K562 (cell line): ENCODE data around the gene SLC17A2. TPM values are rescaled to one million over a fixed set of nuclear protein-coding genes. Genes with fewer than 3 reads are reported as not detected.

ENCODE experiments used
- ATAC-seq: fragments of 200-7000 bp; cut with Tn5 transposase; 3 replicates; pipeline ENCODE4 v1.9.1; 2020; ENCODE audit warnings: moderate library complexity
- BruUV-seq: library from RNA; stranded (reverse); fragments of 400-500 nt; replicated peaks from 2 replicates; lab custom pipeline; 2021; lab: Mats Ljungman, UMichigan
- CTCF ChIA-PET: fragments of 300-600 bp; formaldehyde crosslinking; extraction: SDS; loops from one replicate; lab custom pipeline; 2021; ENCODE audit warnings: low intra/inter-chr PET ratio; lab: Yijun Ruan, JAX
- POLR2A ChIA-PET: fragments of 300-600, 350-650 bp; sonication (Branson Sonifier 250); formaldehyde crosslinking; extraction: SDS; loops from one replicate; lab custom pipeline; 2021; ENCODE audit warnings: antibody characterized with exemption, inconsistent platforms; lab: Yijun Ruan, JAX
- DNase-seq, 4 experiments: peaks; one replicate each; pipeline versions ENCODE4 v3.0.0 to v3.0.0-alpha.2; 2011 to 2018; ENCODE audit warnings: low spot score in 3 of 4, mixed read lengths in 3 of 4; ENCODE audit errors: extremely low read depth in 1 of 4
- FAIRE-seq: peaks from 2 replicates; lab custom pipeline; 2011; peaks lifted over from hg19 to GRCh38; lab: Jason Lieb, UNC
- H2AFZ ChIP-seq: 2 replicates; pipeline ENCODE4 v1.6.0; 2011; ENCODE audit warnings: low read depth, low read length, control low read depth, inconsistent platforms
- H3K27ac ChIP-seq: fragments of 200-600 bp; 3 replicates; pipeline ENCODE4 v1.8.0; 2011; ENCODE audit warnings: low read depth, mild to moderate bottlenecking, control low read depth, inconsistent platforms, low read length, moderate library complexity, mixed read lengths; ENCODE audit errors: extremely low read depth
- H3K27me3 ChIP-seq, 2 experiments: fragments of 300-600 bp in 1 of 2; 2 replicates in 1 of 2; 3 replicates in 1 of 2; pipeline versions ENCODE4 v1.6.0 to v1.8.0; 2011; ENCODE audit warnings: inconsistent platforms in 2 of 2, low read length in 2 of 2, mild to moderate bottlenecking in 1 of 2, mixed read lengths in 1 of 2, moderate library complexity in 1 of 2; ENCODE audit not compliant: control insufficient read depth in 2 of 2, insufficient read depth in 2 of 2
- H3K36me3 ChIP-seq: fragments of 300-600 bp; 3 replicates; pipeline ENCODE4 v1.8.0; 2011; ENCODE audit warnings: mild to moderate bottlenecking, low read length, inconsistent platforms; ENCODE audit not compliant: control insufficient read depth, insufficient read depth
- H3K4me1 ChIP-seq, 2 experiments: fragments of 200-600 bp in 1 of 2; replicated peaks in 1 of 2; 2 replicates in 1 of 2; 3 replicates in 1 of 2; pipeline versions ENCODE4 v1.5.1 to v1.8.0; 2011; ENCODE audit warnings: inconsistent platforms in 2 of 2, low read length in 2 of 2, mild to moderate bottlenecking in 1 of 2, mixed read lengths in 1 of 2, moderate library complexity in 1 of 2; ENCODE audit not compliant: control insufficient read depth in 2 of 2, insufficient read depth in 2 of 2
- H3K4me2 ChIP-seq: 2 replicates; pipeline ENCODE4 v1.6.1; 2011; ENCODE audit warnings: low read length, control low read depth, inconsistent platforms, mixed read lengths; ENCODE audit not compliant: insufficient read depth
- H3K4me3 ChIP-seq: fragments of 200-600 bp; sonication (generic), shearing (Covaris generic); 2 replicates; pipeline ENCODE4 v1.5.1; 2016; ENCODE audit warnings: control low read depth, inconsistent platforms
- H3K79me2 ChIP-seq: fragments of 200-600 bp; 3 replicates; pipeline ENCODE4 v1.8.0; 2011; ENCODE audit warnings: low read length, inconsistent platforms; ENCODE audit not compliant: control insufficient read depth, insufficient read depth
- H3K9ac ChIP-seq, 2 experiments: 2 replicates each; pipeline versions ENCODE4 v1.6.0 to v1.6.1; 2011; ENCODE audit warnings: low read depth in 2 of 2, low read length in 2 of 2, control low read depth in 1 of 2, inconsistent platforms in 1 of 2, mild to moderate bottlenecking in 1 of 2, mixed read lengths in 1 of 2; ENCODE audit not compliant: insufficient read depth in 1 of 2
- H3K9me1 ChIP-seq: one replicate; pipeline ENCODE4 v1.6.0; 2011; ENCODE audit warnings: inconsistent platforms, mild to moderate bottlenecking, low read length, moderate library complexity; ENCODE audit not compliant: control insufficient read depth, insufficient read depth
- H3K9me3 ChIP-seq: replicated peaks from 2 replicates; pipeline ENCODE4 v1.5.1; 2011; ENCODE audit warnings: low read depth, low read length, inconsistent platforms; ENCODE audit not compliant: control insufficient read depth, insufficient read depth
- H4K20me1 ChIP-seq: replicated peaks from 2 replicates; pipeline ENCODE4 v1.6.1; 2011; ENCODE audit warnings: low read length, inconsistent platforms, mixed read lengths; ENCODE audit not compliant: control insufficient read depth, insufficient read depth
- GATA2 ChIP-seq: sonication (generic); formaldehyde crosslinking; IDR thresholded peaks from 2 replicates; pipeline ENCODE4 v1.4.0; 2020; ENCODE audit warnings: mild to moderate bottlenecking, missing genetic modification reagents
- KAT2B ChIP-seq: IDR thresholded peaks from one replicate; pipeline ENCODE4 v1.6.1; 2012; ENCODE audit warnings: low read depth, mild to moderate bottlenecking, control low read depth, inconsistent platforms, low read length, moderate library complexity
- KLF13 ChIP-seq: fragments of 450-650 bp; IDR thresholded peaks from 2 replicates; pipeline ENCODE4 v1.6.1; 2016; ENCODE audit warnings: missing genetic modification characterization, low read depth, mild to moderate bottlenecking, missing compliant biosample characterization, moderate library complexity, borderline replicate concordance
- NKRF ChIP-seq: fragments of 450-650 bp; IDR thresholded peaks from 2 replicates; pipeline ENCODE4 v1.6.1; 2016; ENCODE audit warnings: borderline replicate concordance
- PCBP2 ChIP-seq: fragments of 200-400 bp; formaldehyde crosslinking; IDR thresholded peaks from 2 replicates; pipeline ENCODE4 v1.6.1; 2018; ENCODE audit warnings: low read length, low read depth, mild to moderate bottlenecking, moderate library complexity; ENCODE audit not compliant: poor library complexity, severe bottlenecking
- POLR3A ChIP-seq: IDR thresholded peaks from 2 replicates; pipeline ENCODE4 v1.6.1; 2011; ENCODE audit warnings: borderline replicate concordance, mild to moderate bottlenecking, moderate library complexity; ENCODE audit not compliant: insufficient read length, insufficient read depth; ENCODE audit errors: extremely low read depth
- RHOXF2B ChIP-seq: fragments of 250-450 bp; sonication (Bioruptor Pico); conservative IDR thresholded peaks from 2 replicates; pipeline ENCODE4 v1.5.1; 2021
- SIRT6 ChIP-seq: IDR thresholded peaks from one replicate; pipeline ENCODE4 v1.6.1; 2012; ENCODE audit warnings: low read depth, mild to moderate bottlenecking, control low read depth, inconsistent platforms, low read length, moderate library complexity
- SNIP1 ChIP-seq: fragments of 450-650 bp; IDR thresholded peaks from 2 replicates; pipeline ENCODE4 v1.7.1; 2017; ENCODE audit warnings: low read depth, mild to moderate bottlenecking
- ZFP91 ChIP-seq: sonication (generic); formaldehyde crosslinking; IDR thresholded peaks from 2 replicates; pipeline ENCODE4 v1.8.0; 2022; ENCODE audit warnings: mild to moderate bottlenecking, missing genetic modification reagents
- ZNF174 ChIP-seq: fragments of 250-450 bp; sonication (Bioruptor Pico); IDR thresholded peaks from 2 replicates; pipeline ENCODE4 v1.4.0; 2020; ENCODE audit warnings: mild to moderate bottlenecking
- ZNF324 ChIP-seq: fragments of 250-450 bp; sonication (Bioruptor Pico); IDR thresholded peaks from 2 replicates; pipeline ENCODE4 v1.4.0; 2020; ENCODE audit warnings: mild to moderate bottlenecking
- ZNF586 ChIP-seq: fragments of 450-650 bp; formaldehyde crosslinking; conservative IDR thresholded peaks from 2 replicates; pipeline ENCODE4 v1.4.0; 2020; ENCODE audit warnings: mild to moderate bottlenecking, moderate library complexity
- ZNF77 ChIP-seq: fragments of 250-450 bp; sonication (Bioruptor Pico); IDR thresholded peaks from 2 replicates; pipeline ENCODE4 v1.5.0; 2020
- ZSCAN29 ChIP-seq: fragments of 450-650 bp; IDR thresholded peaks from 2 replicates; pipeline ENCODE4 v1.6.1; 2017
- WGBS: fragments of 100-300 bp; shearing (Covaris generic); methylation state at CpG from one replicate; pipeline ENCODE4 v1.1.6; 2016; ENCODE audit warnings: low coverage, mixed read lengths; ENCODE audit not compliant: insufficient coverage; ENCODE audit errors: missing lambda C conversion rate; 5-methylcytosine and 5-hydroxymethylcytosine counted together
- in situ Hi-C: fragments of 300-500 bp; cut with MboI; formaldehyde crosslinking; loops from 4 replicates; pipeline ENCODE4 v1.15.0; 2018; ENCODE audit warnings: inconsistent platforms, mixed read lengths
- intact Hi-C: fragments of 100-400 bp; cut with micrococcal nuclease; formaldehyde crosslinking; loops from 2 replicates; pipeline ENCODE4 v1.14.2; 2022
- polyA plus RNA-seq, 8 experiments: library from polyadenylated mRNA; depleted of rRNA in 4 of 8; stranded (reverse) in 5 of 8; unstranded in 3 of 8; fragments of >200 nt; fragmentation: Nextera tagmentation in 2 of 8; fragmentation: Illumina TruSeq in 1 of 8; extraction: Ambion mirVana in 2 of 8; extraction: Trizol in 1 of 8; gene quantifications; 2 replicates each; pipeline versions ENCODE4 v1.2.1 to v1.2.3, GENCODE V29; 2011 to 2014; ENCODE audit warnings: inconsistent platforms in 1 of 8, missing spikeins in 1 of 8
- total RNA-seq, 7 experiments: library from RNA; depleted of rRNA in 6 of 7; stranded (reverse); fragments of >200 nt in 6 of 7; fragmentation: Illumina TruSeq in 2 of 7; extraction: Trizol in 2 of 7; gene quantifications; 2 replicates each; pipeline versions ENCODE4 v1.2.1 to v1.2.3, GENCODE V29; 2011 to 2021; ENCODE audit warnings: low replicate concordance in 1 of 7

Gene SLC17A2
- total and polyA plus RNA-seq, 9 of the 15 experiments (the other 6 are each of a cell fraction or from before 2014, with no cell fraction given), result not detected

GRCh38 chr6:25972128-25972527, 41.6 kb upstream of the SLC17A2 start:
- CTCF ChIA-PET, result no interaction called here

More at GRCh38 chr6:25972128-25972527, 41.6 kb upstream of the SLC17A2 start:
- Histone ChIP-seq H4K20me1 (peaks cover 10% of the 10 kb centered on the region), H3K9me1 (no peaks in the 10 kb centered on the region), H3K9ac (no peak overlapping the region), H3K9me3 (no peaks in the 10 kb centered on the region), H2AFZ (no peak overlapping the region), H3K27me3 (no peaks in the 10 kb centered on the region), H3K36me3 (peaks cover 77% of the 10 kb centered on the region), H3K27ac (no peak overlapping the region), H3K79me2 (no peaks in the 10 kb centered on the region), H3K4me2 (no peak overlapping the region), H3K4me3 (no peak overlapping the region), H3K4me1 (peaks cover 8 to 19% of the 10 kb centered on the region in 2 experiments)
- in situ Hi-C loops, result no loop called here
- no peak for DNase-seq
- BruUV-seq, result no TSS peak
- no peak for ATAC-seq
- TF ChIP-seq RHOXF2B (CRISPR knock-in tag) (no peak), KLF13 (tag) (no peak), POLR3A (no peak), GATA2 (CRISPR knock-in tag) (no peak), ZNF586 (CRISPR knock-in tag) (no peak), SIRT6 (no peak), SNIP1 (no peak), PCBP2 (no peak), ZNF174 (CRISPR knock-in tag) (no peak), ZNF77 (CRISPR knock-in tag) (no peak), ZFP91 (CRISPR knock-in tag) (no peak), NKRF (no peak), ZNF324 (CRISPR knock-in tag) (no peak), KAT2B (no peak), ZSCAN29 (no peak)
- WGBS, result 100% methylated on average over 1 of the region's 1 CpG
- no peak for FAIRE-seq
- POLR2A ChIA-PET, result no interaction called here
- intact Hi-C loops, result no loop called here
